Measurements from ENCODE around the gene ETFDH.

- TF ChIP-seq TAF1 (IDR thresholded peaks at IDR 0.05; ENCODE audit: borderline replicate concordance, insufficient read depth, low read length) = no peak
- TF ChIP-seq POLR2AphosphoS5 (IDR thresholded peaks at IDR 0.05; ENCODE audit: low read depth, low read length) = no peak
- no peak for TF ChIP-seq SIN3A (IDR thresholded peaks at IDR 0.05; ENCODE audit: borderline replicate concordance, insufficient read depth, low read length)
- no peak for TF ChIP-seq REST (IDR thresholded peaks at IDR 0.05; ENCODE audit: insufficient read depth in 1 of 2, low read depth in 2 of 2, low read length in 2 of 2)
Observed at GRCh38 chr4:158738866-158739265, 66.8 kb downstream of the ETFDH start.

Measured in PFSK-1 (cell line).